Measurements from ENCODE around the gene TRAF3. TPM values are rescaled to one million over a fixed set of nuclear protein-coding genes. Genes with fewer than 3 reads are reported as not detected.

Gene TRAF3
- total RNA-seq, 2 donors from 2014 or later = 20.8 to 26.0 TPM

DNA sequence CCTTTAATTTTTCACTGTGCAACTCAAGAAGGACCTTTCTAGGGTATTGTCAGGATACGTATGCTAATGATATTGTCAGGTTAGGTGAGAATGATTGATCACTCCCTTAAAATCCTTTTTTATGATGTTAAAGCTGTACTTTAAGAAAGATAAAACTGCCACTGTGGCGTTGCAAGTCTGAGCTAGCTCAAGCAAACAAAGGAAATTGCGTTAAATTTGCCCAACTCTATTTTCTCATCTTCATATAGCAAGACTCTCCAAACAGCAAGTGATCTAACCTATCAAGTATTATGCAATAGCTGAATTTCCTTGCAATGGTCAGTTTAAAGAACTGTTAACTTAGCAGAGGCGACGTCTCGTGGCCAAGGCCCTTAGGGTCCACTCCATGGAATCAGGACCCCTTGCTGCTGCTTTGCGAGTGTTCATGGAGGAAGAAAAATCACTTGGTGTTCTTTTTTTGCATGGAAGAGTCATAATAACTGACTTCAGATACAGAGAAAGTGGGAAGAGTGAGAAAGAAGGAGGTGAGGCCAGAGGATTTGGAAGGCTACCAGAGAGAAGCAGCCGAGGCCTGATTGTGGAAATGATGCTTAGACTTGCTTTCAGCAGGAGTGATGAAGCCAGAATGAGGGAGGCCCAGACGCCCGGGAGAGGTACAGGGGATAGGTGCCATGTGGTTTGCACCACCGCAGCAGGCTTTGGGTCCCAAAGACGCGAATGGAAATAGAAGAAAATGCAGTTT lies 2.5 kb downstream of the TRAF3 start:
- H3K4me3 ChIP-seq = no peak overlapping the region
- TF ChIP-seq CTCF (IDR thresholded peaks at IDR 0.05) = no peak
- intact Hi-C loops (cut with DNase I) = loop anchor here (5.0 kb wide), 2 partner anchors 87 to 138 kb away; no protein-coding TSS in a partner anchor

GRCh38 chr14:102781063-102781462 lies 3.8 kb downstream of the TRAF3 start:
- TF ChIP-seq CTCF (IDR thresholded peaks at IDR 0.05) = no peak
- H3K4me3 ChIP-seq = no peak overlapping the region
- H3K9me3 ChIP-seq = no peaks in the 10 kb centered on the region
- H3K9ac ChIP-seq (ENCODE audit: low read depth in 2 of 2, low read length in 2 of 2) = peak overlapping the region in 1 of 2 donors; percentile 37
- DNase-seq = no peak
- H3K4me1 ChIP-seq = no peaks in the 10 kb centered on the region
- no peaks in the 10 kb centered on the region for H3K27me3 ChIP-seq
- intact Hi-C loops (cut with DNase I) = no loop called here
- H3K27ac ChIP-seq = no peak overlapping the region
- no peaks in the 10 kb centered on the region for H3K36me3 ChIP-seq

More for the DNA sequence above, 2.5 kb downstream of the TRAF3 start:
- Histone ChIP-seq H3K9me3 (no peaks in the 10 kb centered on the region), H3K36me3 (no peaks in the 10 kb centered on the region), H3K27me3 (no peaks in the 10 kb centered on the region), H3K27ac (no peak overlapping the region), H3K9ac (ENCODE audit: low read depth in 2 of 2, low read length in 2 of 2) (no peak overlapping the region), H3K4me1 (no peaks in the 10 kb centered on the region)
- no peak for DNase-seq

DNA sequence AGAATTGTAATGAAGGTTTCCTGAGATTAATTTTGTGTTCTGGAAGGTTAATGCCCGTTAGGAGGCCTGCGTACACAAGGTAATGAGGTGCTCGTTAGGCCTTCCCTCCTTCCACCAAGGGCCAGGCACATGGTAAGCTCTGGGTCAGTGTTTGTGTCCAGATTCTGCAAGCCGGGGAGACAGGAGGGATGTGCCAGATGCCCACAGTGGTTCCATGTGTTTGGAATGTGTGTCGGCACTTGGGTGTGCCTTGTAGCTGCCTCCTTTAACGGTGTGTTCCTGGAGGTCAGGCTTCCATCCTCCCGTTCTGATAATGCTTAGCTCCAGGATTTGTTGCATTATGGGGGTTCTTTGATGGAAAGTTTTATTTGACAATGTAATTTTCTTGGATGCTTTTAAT lies 5.7 kb downstream of the TRAF3 start:
- H3K36me3 ChIP-seq = no peaks in the 10 kb centered on the region
- no peak overlapping the region for H3K4me3 ChIP-seq
- H3K9me3 ChIP-seq = no peaks in the 10 kb centered on the region
- TF ChIP-seq CTCF (IDR thresholded peaks at IDR 0.05) = no peak
- no peak for DNase-seq
- H3K4me1 ChIP-seq = no peaks in the 10 kb centered on the region
- no peaks in the 10 kb centered on the region for H3K27me3 ChIP-seq
- intact Hi-C loops (cut with DNase I) = no loop called here
- H3K27ac ChIP-seq = no peak overlapping the region
- no peak overlapping the region for H3K9ac ChIP-seq (ENCODE audit: low read depth in 2 of 2, low read length in 2 of 2)

DNA sequence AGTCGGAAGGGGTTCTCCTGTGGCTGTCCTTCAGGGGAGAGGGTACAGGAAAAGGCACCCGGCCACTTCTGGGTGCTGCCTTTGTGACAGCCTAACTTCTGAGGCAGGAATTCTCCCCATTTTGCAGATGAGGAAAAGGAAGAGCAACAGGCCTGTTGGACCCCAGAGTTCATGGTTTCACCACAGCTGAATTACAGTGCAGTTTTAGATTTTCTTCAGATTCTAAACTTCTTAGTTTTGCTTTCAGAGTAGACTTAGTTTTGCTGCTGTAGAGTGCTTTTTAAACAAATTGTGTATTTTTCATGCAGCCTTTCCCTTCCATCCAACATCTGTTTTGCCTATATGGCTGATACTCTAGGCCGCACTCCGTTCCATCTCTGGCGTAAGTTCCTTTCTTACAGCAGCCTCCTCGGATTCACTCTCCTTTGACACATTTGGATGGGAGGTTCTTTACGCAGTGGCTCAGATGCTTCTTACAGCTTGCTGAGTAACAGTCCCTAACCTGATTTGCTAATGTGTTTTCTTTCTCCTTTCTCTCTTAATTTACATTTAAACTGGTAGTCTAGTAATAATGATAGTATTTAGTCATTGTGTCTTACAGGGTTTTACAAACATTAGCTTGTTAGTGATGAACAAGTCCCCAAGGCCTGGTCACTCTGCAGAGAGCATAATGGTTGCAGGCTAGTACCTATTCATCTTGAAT lies 7.8 kb downstream of the TRAF3 start:
- intact Hi-C loops (cut with DNase I) = no loop called here
- Histone ChIP-seq H3K4me3 (no peak overlapping the region), H3K9ac (ENCODE audit: low read depth in 2 of 2, low read length in 2 of 2) (no peak overlapping the region), H3K27me3 (no peaks in the 10 kb centered on the region), H3K9me3 (no peaks in the 10 kb centered on the region), H3K4me1 (no peaks in the 10 kb centered on the region), H3K36me3 (no peaks in the 10 kb centered on the region), H3K27ac (no peak overlapping the region)
- DNase-seq = no peak
- TF ChIP-seq CTCF (IDR thresholded peaks at IDR 0.05) = no peak

- no peak for DNase-seq
- H3K27ac ChIP-seq = no peak overlapping the region
- no peak overlapping the region for H3K4me3 ChIP-seq
Measured at GRCh38 chr14:102785595-102785963, 8.3 kb downstream of the TRAF3 start.

More at GRCh38 chr14:102785595-102785963, 8.3 kb downstream of the TRAF3 start:
- no peak overlapping the region for H3K9ac ChIP-seq (ENCODE audit: low read depth in 2 of 2, low read length in 2 of 2)
- H3K36me3 ChIP-seq = no peaks in the 10 kb centered on the region
- no peaks in the 10 kb centered on the region for H3K9me3 ChIP-seq
- TF ChIP-seq CTCF (IDR thresholded peaks at IDR 0.05) = no peak
- intact Hi-C loops (cut with DNase I) = no loop called here
- H3K27me3 ChIP-seq = no peaks in the 10 kb centered on the region
- H3K4me1 ChIP-seq = no peaks in the 10 kb centered on the region
